NCI-H748 (cell line): ENCODE data around the gene INTS7.
"Not testable (repeated sequence)": the region's sequence is repeated elsewhere in the genome, so short reads cannot be mapped to it uniquely, and the experiment has no call there.

ENCODE experiments used
- DNase-seq: peaks from one replicate; lab custom pipeline; 2025; ENCODE audit not compliant: unreplicated experiment; lab: John Stamatoyannopoulos, UW

INTS7 gene

DNA sequence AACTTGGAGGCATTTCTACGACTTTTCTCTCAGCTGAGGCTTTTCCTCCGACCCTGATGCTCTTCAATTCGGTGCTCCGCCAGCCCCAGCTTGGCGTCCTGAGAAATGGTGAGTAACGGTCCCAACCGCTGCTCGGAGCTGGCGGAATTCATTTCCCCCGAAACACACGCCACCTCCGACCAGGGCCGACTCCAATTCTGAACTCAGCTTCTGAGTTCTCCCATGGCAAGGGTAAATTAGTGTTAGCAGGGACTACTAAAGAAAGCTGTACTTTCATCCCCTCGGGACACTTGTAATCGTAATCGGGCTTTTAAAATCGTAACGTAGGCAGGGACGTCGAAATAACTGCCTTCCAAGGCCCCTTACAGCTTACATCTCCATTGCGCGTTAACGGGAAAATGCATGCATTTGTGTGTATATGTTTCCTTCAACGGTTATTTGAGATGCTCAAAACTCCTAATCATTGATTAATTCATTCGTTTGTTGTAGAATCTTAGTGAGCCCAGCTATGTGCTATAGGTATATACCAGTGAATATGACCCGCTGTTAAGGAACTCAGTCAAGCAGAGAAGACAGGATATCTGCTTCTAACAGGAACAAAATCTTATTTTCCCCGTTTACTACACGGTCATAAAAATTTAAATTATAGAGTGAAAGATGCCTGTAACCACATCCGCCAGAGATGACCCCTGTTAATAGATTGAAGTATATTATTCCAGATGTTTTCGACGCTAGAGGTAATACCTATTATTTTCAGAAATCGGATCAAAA lies 663 bp upstream of the INTS7 start:
- peak; percentile 42 for DNase-seq

DNA sequence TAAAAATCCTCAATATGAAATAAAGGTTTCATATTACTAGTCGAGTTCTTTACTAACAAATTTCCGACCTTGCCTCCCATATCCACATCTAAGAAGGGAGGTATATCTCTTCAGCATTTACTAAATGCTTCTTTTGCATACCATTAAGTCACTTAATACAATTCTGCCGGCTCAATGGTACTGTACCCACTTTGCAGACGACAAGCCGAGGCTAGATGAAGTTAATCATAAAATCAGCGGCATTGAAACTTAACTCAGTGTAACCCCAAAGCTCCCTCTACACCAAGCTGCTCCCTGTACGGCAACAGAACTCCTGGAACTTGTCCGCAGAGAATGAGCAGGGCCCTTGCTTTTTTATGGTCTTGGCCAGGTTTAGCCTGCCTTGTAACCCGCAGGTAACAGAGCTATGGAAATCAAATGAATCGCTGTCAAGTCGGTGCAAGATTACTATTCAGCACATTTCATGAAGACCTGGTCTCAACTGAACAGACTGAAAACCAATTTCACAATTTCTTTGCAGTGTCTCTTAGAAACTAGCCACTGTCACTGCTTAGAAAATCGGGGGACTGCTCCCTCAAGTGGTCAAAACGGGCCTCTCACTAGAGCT lies 738 bp downstream of the INTS7 start:
- DNase-seq, result no peak

DNA sequence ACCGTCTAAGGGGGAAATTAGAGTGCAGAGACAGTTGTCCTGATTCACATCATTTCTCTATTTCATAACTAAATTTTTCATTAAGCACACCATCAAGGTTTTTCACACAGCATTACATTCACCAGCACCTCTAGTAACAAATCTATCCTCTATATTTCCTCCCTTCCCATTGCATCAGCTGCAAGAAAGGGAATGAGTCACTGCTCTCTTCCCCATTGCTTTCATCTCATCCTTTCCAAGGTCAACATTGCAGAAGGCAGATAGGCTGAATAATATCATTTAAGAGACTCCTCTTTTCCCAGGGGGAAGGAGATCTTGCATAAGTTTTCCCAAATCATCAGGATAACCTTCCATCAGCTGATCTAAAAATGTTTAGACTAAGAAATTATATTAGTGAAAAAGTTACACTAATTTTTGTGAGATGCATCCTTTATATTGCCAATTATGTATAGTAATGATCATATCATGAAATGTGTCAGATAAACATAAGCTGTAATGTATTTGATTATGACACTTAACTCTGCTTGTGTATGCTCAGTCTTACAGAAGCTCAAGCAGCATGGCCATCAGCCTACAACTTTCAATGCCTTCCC lies 4.3 kb downstream of the INTS7 start:
- no peak for DNase-seq

DNA sequence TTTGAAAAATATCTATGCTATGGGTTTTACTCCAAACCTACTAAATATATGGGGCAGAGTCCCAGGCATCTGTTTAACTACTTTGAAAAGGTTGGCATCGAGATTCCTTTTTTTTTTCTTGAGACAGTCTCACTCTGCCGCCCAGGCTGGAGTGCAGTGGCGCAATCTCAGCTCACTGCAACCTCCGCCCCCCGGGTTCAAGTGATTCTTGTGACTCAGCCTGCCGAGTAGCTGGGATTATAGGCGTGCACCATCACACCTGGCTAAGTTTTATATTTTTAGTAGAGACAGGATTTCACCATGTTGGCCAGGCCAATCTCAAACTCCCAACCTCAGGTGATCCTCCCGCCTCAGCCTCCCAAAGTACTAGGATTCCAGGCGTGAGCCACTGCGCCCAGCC lies 7.6 kb downstream of the INTS7 start:
- not testable (repeated sequence) for DNase-seq

DNA sequence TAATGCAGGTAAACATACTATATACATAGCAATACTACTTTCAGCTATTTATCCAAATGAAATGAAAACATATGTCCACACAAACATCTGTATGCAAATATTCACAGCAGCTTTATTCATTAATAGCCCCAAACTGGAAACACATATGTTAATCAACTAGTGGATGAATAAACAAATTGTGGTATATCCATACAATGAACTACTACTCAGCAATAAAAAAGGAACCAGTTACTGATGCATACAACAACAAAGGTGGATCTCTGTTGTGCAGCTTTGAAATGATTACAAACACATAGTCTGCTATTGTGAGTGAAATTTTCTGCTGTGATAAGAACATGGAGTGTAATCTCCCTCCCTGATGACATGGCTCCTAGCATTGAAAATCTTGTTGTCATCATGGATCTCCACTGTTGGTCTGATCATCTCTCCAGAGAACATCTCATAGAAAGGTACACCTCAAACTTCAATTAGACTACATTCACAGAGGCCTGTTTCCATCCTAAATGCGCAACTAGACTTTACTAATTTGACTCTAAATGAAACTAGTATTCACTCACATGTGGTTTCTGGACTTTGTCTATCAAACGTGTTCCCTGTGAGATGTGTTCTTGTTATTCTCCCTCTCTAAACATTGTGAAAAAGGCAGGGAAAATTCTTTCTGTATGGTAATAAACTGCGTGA lies 10.7 kb downstream of the INTS7 start:
- no peak for DNase-seq

DNA sequence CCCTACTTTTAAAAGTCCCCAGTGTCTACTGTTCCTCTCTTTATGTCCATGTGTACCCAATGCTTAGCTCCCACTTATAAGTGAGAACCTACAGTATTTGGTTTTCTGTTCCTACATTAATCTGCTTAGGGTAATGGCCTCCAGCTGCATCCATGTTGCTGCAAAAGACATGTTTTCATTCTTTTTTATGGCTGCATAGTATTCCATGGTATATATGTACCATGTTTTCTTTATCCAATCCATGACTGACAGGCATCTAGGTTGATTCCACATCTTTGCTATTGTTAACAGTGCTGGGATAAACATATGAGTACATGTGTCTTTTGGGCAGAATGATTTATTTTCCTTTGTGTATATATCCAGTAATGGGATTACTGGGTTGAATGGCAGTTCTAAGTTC lies 12.4 kb downstream of the INTS7 start:
- not testable (repeated sequence) for DNase-seq

DNA sequence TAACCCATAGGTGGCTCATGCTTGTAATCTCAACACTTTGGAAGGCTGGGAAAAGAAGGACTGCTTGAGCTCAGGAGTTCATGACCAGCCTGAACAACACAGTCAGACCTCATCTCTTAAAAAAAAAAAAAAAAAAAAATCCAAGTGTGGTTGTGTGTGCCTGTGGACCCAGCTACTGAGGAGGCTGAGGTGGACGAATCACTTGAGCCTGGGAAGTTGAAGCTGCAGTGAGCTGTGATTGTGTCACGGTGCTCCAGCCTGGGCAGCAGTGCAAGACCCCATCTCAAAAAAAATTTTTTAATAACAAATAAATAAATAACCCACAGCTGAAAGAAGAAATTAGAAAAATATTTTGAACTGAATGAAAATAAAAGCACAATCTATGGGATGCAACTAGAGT lies 13.8 kb downstream of the INTS7 start:
- DNase-seq, result no peak

DNA sequence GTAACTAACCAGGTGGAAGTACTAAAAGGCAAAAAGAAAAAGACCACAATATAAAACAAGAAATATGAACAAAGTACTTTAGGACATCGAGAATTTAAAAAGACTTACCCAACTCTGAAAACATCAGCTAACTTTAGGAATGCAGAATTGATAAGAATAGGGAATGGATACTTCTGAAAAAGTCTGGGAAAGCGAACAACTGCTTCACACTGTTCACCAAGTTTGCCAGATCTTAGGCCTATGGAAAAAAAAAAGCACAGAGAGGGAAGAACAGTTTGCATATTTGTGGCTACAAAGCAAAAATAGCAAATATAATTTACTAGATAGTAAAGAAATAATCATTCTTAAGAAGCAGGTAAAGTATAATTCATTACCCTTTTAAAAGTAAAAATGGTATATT lies 14.4 kb downstream of the INTS7 start:
- no peak for DNase-seq

DNA sequence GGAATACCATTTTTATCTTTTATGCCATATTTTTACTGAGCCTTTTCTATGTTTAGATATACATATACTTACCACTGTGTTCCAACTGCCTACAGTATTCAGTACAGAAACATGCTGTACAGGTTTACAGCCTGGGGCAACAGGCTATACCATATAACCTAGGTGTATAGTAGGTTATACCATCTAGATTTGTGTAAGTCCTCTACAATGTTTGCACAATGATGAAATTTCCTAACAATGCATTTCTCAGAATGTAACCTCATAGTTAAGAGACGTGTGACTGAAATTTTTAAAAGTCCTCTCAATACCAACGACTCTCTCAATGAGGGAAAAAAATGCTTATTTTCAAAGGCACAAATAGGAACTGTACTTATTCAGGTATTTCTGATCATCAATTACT lies 21.7 kb downstream of the INTS7 start:
- no peak for DNase-seq

DNA sequence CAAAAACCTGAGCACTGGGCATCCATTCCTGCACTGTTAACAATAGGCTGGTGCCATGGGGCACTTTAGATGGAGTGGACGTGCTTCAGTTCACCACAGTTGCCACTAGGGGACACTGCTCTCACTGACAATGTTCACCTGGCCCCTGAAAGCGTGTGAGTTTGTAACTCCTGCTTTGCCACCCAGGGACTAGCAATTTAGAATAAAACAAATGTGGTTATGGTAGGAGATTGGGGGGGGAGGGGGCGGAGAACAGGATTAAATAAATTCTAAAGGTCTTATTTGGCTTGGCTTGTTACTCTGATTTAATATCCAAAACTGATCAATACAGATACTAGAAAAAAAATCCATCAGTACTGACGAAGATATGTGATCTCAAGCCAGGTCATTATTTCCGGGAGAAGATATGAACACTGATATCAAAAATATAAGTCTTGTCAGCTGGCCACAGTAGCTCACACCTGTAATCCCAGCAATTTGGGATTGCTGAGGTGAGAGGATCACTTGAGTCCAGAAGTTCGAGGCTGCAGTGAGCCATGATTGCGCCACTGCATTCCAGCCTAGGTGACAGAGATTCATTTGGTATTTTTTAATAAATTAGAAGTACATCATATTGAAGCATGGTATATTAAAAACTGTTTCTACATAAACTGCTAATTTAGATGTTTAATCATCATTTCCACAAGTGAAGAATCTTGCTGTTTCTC lies 23.2 kb downstream of the INTS7 start:
- DNase-seq, result peak; percentile 61

DNA sequence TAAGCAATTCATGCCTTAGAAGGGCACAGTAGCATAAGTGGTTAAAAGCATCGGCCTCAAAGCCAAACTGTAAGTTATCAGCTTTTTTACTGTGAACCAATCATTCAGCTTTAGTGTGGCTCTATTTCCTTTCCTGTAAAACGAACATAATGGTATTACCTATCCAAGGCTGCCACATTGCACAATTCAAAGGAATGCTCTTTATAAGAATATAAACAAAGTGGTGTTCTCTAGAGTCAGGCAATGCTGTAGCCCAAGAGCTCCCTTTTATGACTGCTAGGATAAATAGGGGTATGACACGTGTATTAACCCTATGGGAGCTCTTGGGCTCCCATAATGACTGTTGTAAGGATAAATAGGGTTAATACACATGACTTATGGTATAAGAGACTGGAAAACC lies 25.4 kb downstream of the INTS7 start:
- DNase-seq, result no peak

DNA sequence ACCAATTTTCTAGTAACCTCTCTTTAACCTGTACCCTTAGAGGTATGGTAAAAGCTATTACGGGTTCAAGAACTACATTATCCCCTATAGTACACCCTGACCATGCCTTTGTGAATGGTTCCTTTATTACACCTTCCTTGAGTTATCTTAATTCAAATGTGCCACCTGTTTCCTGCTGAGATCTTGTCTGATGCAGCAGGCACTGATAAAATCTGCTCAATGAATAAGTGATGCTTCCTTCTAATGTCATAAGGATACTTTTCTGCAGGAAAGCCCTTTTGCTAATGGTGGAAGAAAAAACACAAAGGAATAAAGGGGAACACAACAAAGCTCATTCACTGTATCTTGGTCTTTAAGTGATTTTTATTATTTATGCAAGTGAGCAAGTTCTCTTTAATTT lies 25.8 kb downstream of the INTS7 start:
- no peak for DNase-seq

DNA sequence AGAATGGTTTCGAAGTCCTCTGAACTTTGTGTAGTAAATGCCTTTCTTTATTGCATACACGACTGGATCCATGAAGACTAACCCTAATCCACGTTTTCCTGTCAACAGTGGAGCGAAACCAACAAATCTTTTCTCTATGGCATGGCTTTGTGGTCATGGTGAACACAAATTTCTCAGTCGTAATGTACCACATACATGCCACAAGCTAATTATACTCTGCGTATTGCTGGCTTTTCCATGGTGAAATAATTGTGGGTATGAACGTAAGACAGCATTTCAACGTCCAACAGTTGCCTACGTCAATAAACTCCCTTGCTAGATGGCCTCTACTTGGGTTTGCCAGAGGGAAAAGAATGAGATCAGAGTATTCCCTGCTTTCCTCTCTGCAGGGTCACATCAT lies 27.5 kb downstream of the INTS7 start:
- no peak for DNase-seq

DNA sequence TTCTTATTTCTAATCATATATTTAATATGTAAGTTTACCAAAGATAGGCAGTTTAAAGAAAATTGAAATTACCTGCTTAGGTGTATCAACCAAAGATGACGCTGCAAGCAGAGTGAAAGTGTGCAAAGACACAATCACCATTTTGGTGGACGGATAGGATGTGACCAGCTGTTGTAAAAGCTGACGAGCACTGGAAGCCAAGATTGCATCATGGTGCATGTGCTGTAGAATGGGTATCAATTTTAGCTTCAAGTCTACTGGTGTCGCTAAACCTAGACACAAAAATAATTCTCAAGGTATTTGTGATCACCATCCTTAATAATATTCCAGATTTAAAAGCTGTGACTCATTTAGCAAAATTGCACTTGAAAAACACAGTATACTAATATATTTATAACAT lies 28.2 kb downstream of the INTS7 start:
- no peak for DNase-seq

DNA sequence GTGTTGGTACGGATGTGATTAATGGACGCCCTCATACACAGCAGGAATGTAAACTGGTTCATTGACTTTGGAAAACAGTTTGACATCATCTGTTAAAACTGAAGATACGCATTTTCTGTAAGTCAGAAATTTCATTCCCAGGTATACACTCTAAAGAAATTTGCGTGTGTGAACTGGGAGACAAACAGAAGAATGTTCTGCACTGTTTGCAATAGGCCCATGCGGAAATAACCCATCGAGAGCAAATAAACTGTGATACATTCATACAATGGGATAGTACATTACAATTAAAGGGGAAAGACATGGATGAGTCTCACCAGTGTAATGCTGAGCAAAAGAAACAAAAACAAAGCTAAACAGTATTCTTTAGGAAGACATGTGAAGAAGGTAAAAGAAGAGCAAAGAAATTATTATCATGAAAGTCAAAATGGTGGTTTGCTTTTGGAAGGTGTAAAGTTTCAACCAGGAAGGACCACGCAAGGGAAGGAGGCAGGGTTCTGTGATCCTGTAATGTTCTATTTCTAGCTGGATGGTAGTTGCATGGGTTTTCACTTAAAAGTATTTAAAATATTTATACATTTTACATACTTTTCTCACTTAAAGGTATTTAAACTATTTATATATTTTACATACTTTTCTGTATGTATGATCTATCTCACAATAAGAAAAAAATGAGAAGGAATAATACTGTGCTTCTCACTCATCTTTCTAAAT lies 30.3 kb downstream of the INTS7 start:
- DNase-seq, result no peak

DNA sequence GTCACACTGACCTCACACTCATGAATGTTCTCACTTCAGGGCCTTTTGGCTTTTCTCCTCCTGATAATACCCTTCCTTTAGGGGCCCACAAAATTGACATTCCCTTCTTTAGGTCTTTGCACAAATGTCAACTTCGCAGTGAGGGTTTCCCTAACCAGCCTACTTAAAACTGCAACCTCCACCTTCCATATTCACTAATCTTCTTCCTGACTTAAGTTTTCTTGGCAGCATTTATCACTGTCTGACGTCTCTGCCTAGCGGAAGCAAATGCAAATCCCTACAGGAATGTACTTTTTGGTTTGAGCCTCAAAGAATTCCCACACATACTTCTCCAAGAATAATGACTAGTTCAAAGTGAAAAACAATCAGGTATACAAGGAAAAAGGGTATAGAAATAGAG lies 32.8 kb downstream of the INTS7 start:
- DNase-seq, result no peak

DNA sequence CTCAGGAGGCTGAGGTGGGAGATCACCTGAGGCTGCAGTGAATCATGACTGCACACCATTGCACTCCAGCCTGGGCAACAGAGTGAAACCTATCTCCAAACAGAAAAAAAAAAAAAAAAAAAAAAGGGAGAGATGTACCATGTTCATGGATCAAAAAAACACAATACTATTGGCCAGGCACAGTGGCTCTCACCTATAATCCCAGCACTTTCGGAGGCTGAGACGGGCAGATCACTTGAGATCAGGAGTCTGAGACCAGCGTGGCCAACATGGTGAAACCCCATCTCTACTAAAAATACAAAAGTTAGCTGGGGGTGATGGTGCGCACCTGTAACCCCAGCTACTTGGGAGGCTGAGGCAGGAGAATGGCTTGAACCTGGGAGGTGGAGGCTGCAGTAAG lies 37.9 kb downstream of the INTS7 start:
- not testable (repeated sequence) for DNase-seq

DNA sequence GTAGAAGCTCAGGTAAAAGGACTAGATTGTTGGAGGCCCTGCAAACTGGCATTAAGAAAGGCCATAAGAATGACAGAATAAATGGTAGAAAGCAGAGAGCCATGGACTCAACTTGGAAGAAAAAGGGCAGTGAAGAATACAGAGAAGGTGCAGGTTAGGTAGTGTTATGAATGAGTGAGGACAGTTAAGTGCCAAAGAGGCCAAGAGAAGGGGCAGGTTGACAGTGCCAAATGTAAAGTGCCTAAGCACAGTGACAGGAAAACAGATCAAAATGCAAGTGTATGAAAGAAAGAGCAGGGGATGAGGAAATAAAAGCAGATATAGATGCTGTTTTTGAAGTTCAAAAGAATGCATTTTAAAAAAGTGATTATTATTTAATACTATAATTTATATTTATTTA lies 43.7 kb downstream of the INTS7 start:
- no peak for DNase-seq

DNA sequence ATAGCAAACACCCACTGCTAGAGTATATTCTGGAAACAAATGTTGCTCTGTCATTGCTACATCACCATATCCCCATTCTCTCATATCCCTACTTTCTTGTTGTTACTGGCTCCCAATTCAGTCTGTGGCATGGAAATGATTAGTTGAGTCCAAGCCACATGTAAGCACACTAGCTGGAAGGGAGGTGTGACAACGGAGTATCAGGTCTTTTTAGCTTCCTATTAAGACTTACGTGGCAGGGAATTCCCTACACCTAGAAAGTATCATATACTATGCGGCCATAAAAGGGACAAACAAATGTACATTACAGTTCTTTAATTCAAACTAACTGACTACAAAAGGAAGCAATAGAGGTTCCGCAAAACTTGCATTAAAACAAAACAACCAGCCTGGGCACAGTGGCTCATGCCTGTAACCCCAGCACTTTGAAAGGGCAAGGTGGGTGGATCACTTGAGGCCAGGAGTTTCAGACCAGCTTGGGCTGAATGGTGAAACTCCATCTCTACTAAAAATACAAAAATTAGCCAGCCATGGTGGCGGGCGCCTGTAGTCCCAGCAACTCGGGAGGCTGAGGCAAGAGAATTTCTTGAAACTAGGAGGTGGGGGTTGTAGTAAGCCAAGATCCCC lies 48.6 kb downstream of the INTS7 start:
- no peak for DNase-seq

DNA sequence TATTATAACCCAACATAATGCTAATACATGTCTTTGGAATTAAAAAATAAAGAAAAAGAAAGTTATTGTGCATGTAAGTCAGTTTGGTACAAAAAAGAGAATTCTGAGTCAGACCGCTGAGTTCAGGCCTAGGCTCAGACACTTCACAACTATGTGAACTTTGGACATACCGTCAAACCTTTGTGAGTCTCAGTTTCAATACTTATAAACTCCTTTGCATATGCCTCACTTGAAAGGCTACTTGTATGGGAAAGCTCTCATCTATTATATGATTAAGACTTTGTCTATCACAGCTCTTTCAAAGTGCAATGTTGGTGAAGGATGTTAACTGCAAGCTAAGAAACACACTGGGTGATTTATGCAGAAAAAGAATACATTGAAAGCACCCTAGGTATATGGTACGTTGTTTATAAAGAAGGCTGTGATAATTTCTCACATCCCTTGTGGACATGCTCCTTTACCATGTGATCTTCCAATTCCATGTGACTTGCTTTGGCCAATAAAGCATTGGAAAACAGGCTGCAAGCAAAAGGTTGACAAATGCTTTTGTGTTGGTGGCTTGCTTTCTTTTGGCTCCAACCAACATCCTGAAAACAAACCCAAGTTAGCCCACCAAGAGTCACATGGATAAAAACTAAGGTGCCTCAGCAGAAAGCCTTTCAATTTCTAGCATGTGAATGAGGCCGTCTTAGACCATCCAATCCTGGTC lies 49.6 kb downstream of the INTS7 start:
- no peak for DNase-seq
